ENCODE data around the gene RBL1. TPM values are rescaled to one million over a fixed set of nuclear protein-coding genes. Genes with fewer than 3 reads are reported as not detected.

The RBL1 gene
- total and polyA plus RNA-seq, 2 donors from 2014 or later = 1.3 to 6.5 TPM

DNA sequence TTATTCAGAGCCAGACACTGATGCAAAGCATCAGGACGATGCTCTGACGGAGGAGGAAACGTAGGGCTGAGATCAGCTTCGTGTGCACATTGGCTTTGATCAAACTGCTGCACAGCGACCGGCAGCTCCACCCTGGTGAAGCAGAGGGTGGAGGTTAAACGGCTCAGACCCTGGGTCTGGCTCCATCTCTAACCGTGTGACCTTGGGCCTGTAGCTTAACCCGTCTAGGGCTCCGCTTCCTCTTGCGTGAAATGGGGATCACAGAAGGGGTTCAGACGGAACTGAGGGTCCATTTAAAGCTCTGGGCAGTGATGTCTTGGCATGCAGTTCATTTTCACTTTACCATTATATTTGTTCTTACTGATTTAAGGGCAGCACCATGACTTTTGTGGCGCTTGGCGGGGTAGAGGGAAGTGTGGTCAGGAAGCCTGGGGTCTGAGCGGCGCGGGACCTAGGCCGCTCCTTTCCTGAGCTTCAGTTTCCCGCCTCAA, 644 bp downstream of the RBL1 start:
- peak in 1 of 5 donors; percentile 9 for DNase-seq
- no peak overlapping the region for H3K27ac ChIP-seq (ENCODE audit: low read depth in 2 of 2, low read length in 2 of 2)
- H3K9me3 ChIP-seq (ENCODE audit: control insufficient read depth in 2 of 3, insufficient read depth in 1 of 3, low read length in 3 of 3) = no peaks in the 10 kb centered on the region
- H3K36me3 ChIP-seq (ENCODE audit: control insufficient read depth in 2 of 3, insufficient read depth in 3 of 3, low read length in 3 of 3) = no peaks in the 10 kb centered on the region
- FAIRE-seq = no peak
- peak overlapping the region; percentile 79 to 82 (median 81) for H3K4me3 ChIP-seq (ENCODE audit: low read length in 3 of 3)
- H3K4me1 ChIP-seq (ENCODE audit: control insufficient read depth in 2 of 3, insufficient read depth in 2 of 3, low read depth in 1 of 3, low read length in 3 of 3) = peaks cover 0 to 6% (median 0%) of the 10 kb centered on the region in 3 donors
- H3K27me3 ChIP-seq (ENCODE audit: control insufficient read depth, insufficient read depth, low read length) = no peaks in the 10 kb centered on the region
- TF ChIP-seq CTCF (IDR thresholded peaks at IDR 0.05; ENCODE audit: borderline replicate concordance, extremely low read depth, insufficient read depth) = no peak
- peak overlapping the region; percentile 63 to 75 (median 66) for H3K9ac ChIP-seq (ENCODE audit: low read length in 3 of 3)
- intact Hi-C loops (cut with DNase I) = no loop called here

- intact Hi-C loops (cut with DNase I) = no loop called here
- no peak overlapping the region for H3K9ac ChIP-seq (ENCODE audit: low read length in 3 of 3)
- no peaks in the 10 kb centered on the region for H3K27me3 ChIP-seq (ENCODE audit: control insufficient read depth, insufficient read depth, low read length)
- H3K36me3 ChIP-seq (ENCODE audit: control insufficient read depth in 2 of 3, insufficient read depth in 3 of 3, low read length in 3 of 3) = no peaks in the 10 kb centered on the region
- FAIRE-seq (no peak), DNase-seq (no peak)
- peaks cover 0 to 3% (median 0%) of the 10 kb centered on the region in 3 donors for H3K4me1 ChIP-seq (ENCODE audit: control insufficient read depth in 2 of 3, insufficient read depth in 2 of 3, low read depth in 1 of 3, low read length in 3 of 3)
- no peak overlapping the region for H3K27ac ChIP-seq (ENCODE audit: low read depth in 2 of 2, low read length in 2 of 2)
- no peaks in the 10 kb centered on the region for H3K9me3 ChIP-seq (ENCODE audit: control insufficient read depth in 2 of 3, insufficient read depth in 1 of 3, low read length in 3 of 3)
- TF ChIP-seq CTCF (IDR thresholded peaks at IDR 0.05; ENCODE audit: borderline replicate concordance, extremely low read depth, insufficient read depth) = no peak
- no peak overlapping the region for H3K4me3 ChIP-seq (ENCODE audit: low read length in 3 of 3)
These were observed 5.4 kb downstream of the RBL1 start for GRCh38 chr20:37090407-37090806.

DNA sequence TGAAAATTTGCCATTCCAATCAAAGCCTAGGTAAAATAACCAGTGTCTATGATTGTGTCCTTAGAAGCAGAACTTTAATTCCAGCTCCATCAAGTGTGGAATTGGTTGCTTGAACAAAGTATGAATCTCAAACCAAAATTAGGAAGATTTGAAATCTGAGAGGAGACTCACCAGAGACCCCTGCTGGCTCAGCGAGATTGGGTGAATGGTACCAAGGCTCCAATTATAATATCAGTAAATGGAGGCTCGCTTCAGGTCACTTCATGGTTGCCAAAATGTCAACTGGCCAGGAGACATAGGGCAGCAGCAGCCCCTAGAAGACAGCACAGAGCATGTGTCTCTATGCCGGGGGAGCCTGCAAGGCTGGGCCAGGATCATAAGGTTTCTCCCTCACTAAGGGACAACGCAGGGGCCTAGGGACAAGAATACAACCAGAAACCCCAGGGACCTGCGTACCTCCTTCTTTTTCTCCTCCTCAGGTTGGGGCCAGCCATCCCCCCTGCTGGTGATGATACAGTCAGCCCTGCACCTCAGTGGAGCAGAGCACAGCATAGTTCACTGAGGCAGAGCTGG, 14.0 kb downstream of the RBL1 start:
- Histone ChIP-seq H3K27ac (ENCODE audit: low read depth in 2 of 2, low read length in 2 of 2) (no peak overlapping the region), H3K36me3 (ENCODE audit: control insufficient read depth in 2 of 3, insufficient read depth in 3 of 3, low read length in 3 of 3) (no peaks in the 10 kb centered on the region), H3K9ac (ENCODE audit: low read length in 3 of 3) (no peak overlapping the region), H3K27me3 (ENCODE audit: control insufficient read depth, insufficient read depth, low read length) (no peaks in the 10 kb centered on the region), H3K4me3 (ENCODE audit: low read length in 3 of 3) (no peak overlapping the region), H3K4me1 (ENCODE audit: control insufficient read depth in 2 of 3, insufficient read depth in 2 of 3, low read depth in 1 of 3, low read length in 3 of 3) (no peaks in the 10 kb centered on the region), H3K9me3 (ENCODE audit: control insufficient read depth in 2 of 3, insufficient read depth in 1 of 3, low read length in 3 of 3) (no peaks in the 10 kb centered on the region)
- intact Hi-C loops (cut with DNase I) = no loop called here
- peak; percentile 24 for TF ChIP-seq CTCF (IDR thresholded peaks at IDR 0.05; ENCODE audit: borderline replicate concordance, extremely low read depth, insufficient read depth)
- FAIRE-seq = no peak
- peak in 1 of 5 donors; percentile 3 for DNase-seq
